A549 (cell line): ENCODE results near the gene UFD1. TPM values are rescaled to one million over a fixed set of nuclear protein-coding genes. Genes with fewer than 3 reads are reported as not detected.

Experiments
- ATAC-seq, 2 experiments: fragments of 200-7000 bp in 1 of 2; fragments of >200 bp in 1 of 2; cut with Nextera tagmentation in 1 of 2; cut with Tn5 transposase in 1 of 2; 3 replicates each; pipeline versions ENCODE4 v1.8.0 to v1.9.1; 2018 to 2020; ENCODE audit warnings: mild to moderate bottlenecking in 1 of 2, moderate library complexity in 1 of 2
- CTCF ChIA-PET: fragments of 300-600 bp; sonication (Branson Sonifier 250); formaldehyde crosslinking; extraction: SDS; loops from one replicate; lab custom pipeline; 2021; ENCODE audit warnings: antibody characterized with exemption, inconsistent platforms; lab: Yijun Ruan, JAX
- POLR2A ChIA-PET: fragments of 350-600 bp; formaldehyde crosslinking; extraction: SDS; loops from one replicate; lab custom pipeline; 2021; ENCODE audit warnings: antibody characterized with exemption, inconsistent platforms; lab: Yijun Ruan, JAX
- DNase-seq, 2 experiments: peaks; one replicate each; pipeline versions ENCODE4 v3.0.0 to v3.0.0-alpha.2; 2011 to 2016; ENCODE audit warnings: low read depth in 1 of 2, low spot score in 1 of 2
- FAIRE-seq: peaks from 2 replicates; lab custom pipeline; 2011; peaks lifted over from hg19 to GRCh38; lab: Jason Lieb, UNC
- H3K27ac ChIP-seq, 2 experiments: fragments of >200 bp; sonication (Bioruptor Twin); formaldehyde crosslinking; 3 replicates each; pipeline ENCODE4 v1.5.1; 2016 to 2017
- H3K4me1 ChIP-seq: fragments of >200 bp; sonication (Bioruptor Twin); formaldehyde crosslinking; 3 replicates; pipeline ENCODE4 v1.6.1; 2016
- H3K4me2 ChIP-seq: fragments of >200 bp; sonication (Bioruptor Twin); formaldehyde crosslinking; 3 replicates; pipeline ENCODE4 v1.6.1; 2016
- H3K4me3 ChIP-seq: fragments of >200 bp; sonication (Bioruptor Twin); formaldehyde crosslinking; 3 replicates; pipeline ENCODE4 v1.5.1; 2016
- H3K9me3 ChIP-seq: fragments of >200 bp; sonication (Bioruptor Twin); formaldehyde crosslinking; 3 replicates; pipeline ENCODE4 v1.6.1; 2016
- CBX8 ChIP-seq: fragments of 200-600 bp; sonication (generic); IDR thresholded peaks from 2 replicates; pipeline ENCODE4 v1.6.1; 2016
- ELK1 ChIP-seq: fragments of 150-350 bp; IDR thresholded peaks from 2 replicates; pipeline ENCODE4 v1.6.1; 2014; ENCODE audit warnings: low read depth, mild to moderate bottlenecking, low read length
- FOXS1 ChIP-seq: fragments of 250-450 bp; sonication (Bioruptor Pico); IDR thresholded peaks from 2 replicates; pipeline ENCODE4 v1.5.0; 2020; ENCODE audit warnings: mild to moderate bottlenecking, moderate library complexity
- GATA3 ChIP-seq: IDR thresholded peaks from 2 replicates; pipeline ENCODE4 v1.6.1; 2012; ENCODE audit warnings: borderline replicate concordance
- HDAC2 ChIP-seq: fragments of 200-600 bp; sonication (generic); IDR thresholded peaks from 2 replicates; pipeline ENCODE4 v1.6.1; 2016
- HES2 ChIP-seq: fragments of >200 bp; sonication (Bioruptor Twin); formaldehyde crosslinking; IDR thresholded peaks from 2 replicates; pipeline ENCODE4 v1.6.1; 2016
- HMGXB4 ChIP-seq: fragments of 250-450 bp; sonication (Bioruptor Pico); IDR thresholded peaks from 2 replicates; pipeline ENCODE4 v1.5.0; 2021; ENCODE audit warnings: mild to moderate bottlenecking, moderate library complexity, borderline replicate concordance
- HOXB5 ChIP-seq: fragments of 250-450 bp; sonication (Bioruptor Pico); IDR thresholded peaks from 2 replicates; pipeline ENCODE4 v1.5.0; 2020; ENCODE audit warnings: mild to moderate bottlenecking, moderate library complexity
- NPAS2 ChIP-seq: fragments of 250-450 bp; sonication (Bioruptor Pico); IDR thresholded peaks from 2 replicates; pipeline ENCODE4 v1.8.0; 2022; ENCODE audit warnings: mild to moderate bottlenecking, moderate library complexity, borderline replicate concordance
- PBX3 ChIP-seq: IDR thresholded peaks from 2 replicates; pipeline ENCODE4 v1.6.1; 2012
- POLR2AphosphoS2 ChIP-seq: conservative IDR thresholded peaks from 2 replicates; pipeline ENCODE4 v1.6.1; 2012; ENCODE audit warnings: low read length, improper control_type of control experiment, inconsistent platforms
- RARB ChIP-seq: fragments of 250-450 bp; sonication (Bioruptor Pico); IDR thresholded peaks from 2 replicates; pipeline ENCODE4 v1.8.0; 2021; ENCODE audit warnings: mild to moderate bottlenecking, moderate library complexity
- RCOR1 ChIP-seq: fragments of 150-350 bp; IDR thresholded peaks from 2 replicates; pipeline ENCODE4 v1.6.1; 2014; ENCODE audit warnings: antibody characterized with exemption, low read length, low read depth
- REST ChIP-seq: fragments of 200-600 bp; sonication (generic); IDR thresholded peaks from 2 replicates; pipeline ENCODE4 v1.6.1; 2016; ENCODE audit warnings: antibody characterized with exemption, mild to moderate bottlenecking, moderate library complexity
- SMC3 ChIP-seq: fragments of >200 bp; sonication (Bioruptor Twin); formaldehyde crosslinking; IDR thresholded peaks from 3 replicates; pipeline ENCODE4 v1.6.1; 2018; ENCODE audit warnings: inconsistent platforms
- SREBF2 ChIP-seq: fragments of 450-650 bp; IDR thresholded peaks from 2 replicates; pipeline ENCODE4 v1.6.1; 2014; ENCODE audit warnings: mild to moderate bottlenecking, moderate library complexity
- TFCP2L1 ChIP-seq: fragments of 250-450 bp; sonication (Bioruptor Pico); IDR thresholded peaks from 2 replicates; pipeline ENCODE4 v1.5.0; 2021; ENCODE audit warnings: mild to moderate bottlenecking
- TP53 ChIP-seq: fragments of 250-450 bp; sonication (Bioruptor Pico); IDR thresholded peaks from 2 replicates; pipeline ENCODE4 v1.5.0; 2021; ENCODE audit warnings: mild to moderate bottlenecking, moderate library complexity
- ZC3H11A ChIP-seq: fragments of 450-650 bp; IDR thresholded peaks from 2 replicates; pipeline ENCODE4 v1.6.1; 2014; ENCODE audit warnings: antibody characterized with exemption, mild to moderate bottlenecking
- ZFP36 ChIP-seq: fragments of 450-650 bp; IDR thresholded peaks from 2 replicates; pipeline ENCODE4 v1.6.1; 2014; ENCODE audit warnings: borderline replicate concordance; ENCODE audit not compliant: partially characterized antibody
- WGBS: methylation state at CpG from one replicate; pipeline ENCODE4 v1.1.6; 2017; ENCODE audit errors: missing lambda C conversion rate; 5-methylcytosine and 5-hydroxymethylcytosine counted together
- polyA plus RNA-seq, 4 experiments: library from polyadenylated mRNA; depleted of rRNA in 3 of 4; stranded (reverse); fragments of >200 nt; fragmentation: RNase III in 1 of 4; extraction: RNeasy Plus Mini Kit Qiagen cat#74134 plus additional on column Dnase treatment in 1 of 4; gene quantifications; 2 replicates in 3 of 4; 3 replicates in 1 of 4; pipeline ENCODE4 v1.2.3, GENCODE V29; 2011 to 2017

The UFD1 gene
- polyA plus RNA-seq, 2 of the 4 experiments (the other 2 are of a cell fraction), result 95.4 to 96.1 TPM

- DNase-seq (no peak), ATAC-seq (no peak), FAIRE-seq (no peak)
- Histone ChIP-seq H3K4me3 (no peak overlapping the region), H3K4me1 (no peaks in the 10 kb centered on the region), H3K27ac (no peak overlapping the region), H3K4me2 (no peak overlapping the region), H3K9me3 (no peaks in the 10 kb centered on the region)
- WGBS, result 91% methylated on average over 5 of the region's 6 CpGs
- CTCF ChIA-PET, result no interaction called here
- TF ChIP-seq CBX8 (no peak), TP53 (no peak), HES2 (no peak), SREBF2 (no peak), GATA3 (no peak), HDAC2 (no peak), RARB (CRISPR knock-in tag) (no peak), SMC3 (no peak), HMGXB4 (CRISPR knock-in tag) (no peak), POLR2AphosphoS2 (no peak), RCOR1 (no peak), FOXS1 (no peak), TFCP2L1 (CRISPR knock-in tag) (no peak)
- POLR2A ChIA-PET, result no interaction called here
Measured at GRCh38 chr22:19520007-19520406, 41.0 kb upstream of the UFD1 start.

- FAIRE-seq (no peak), DNase-seq (no peak), ATAC-seq (no peak)
- H3K9me3 ChIP-seq, result no peaks in the 10 kb centered on the region
- ChIA-PET CTCF (interaction anchor here (1.5 kb wide), 1 partner anchor 113 kb away, joined by 3 read pairs; no protein-coding TSS in a partner anchor), POLR2A (no interaction called here)
- TF ChIP-seq NPAS2, result no peak
- TF ChIP-seq HOXB5 (CRISPR knock-in tag), result no peak
- TF ChIP-seq TP53, result no peak
- TF ChIP-seq ELK1, result no peak
- TF ChIP-seq ZC3H11A, result no peak
- no peak for TF ChIP-seq ZFP36
- no peak for TF ChIP-seq REST
- no peak for TF ChIP-seq PBX3
- H3K4me3 ChIP-seq, result no peak overlapping the region
- no peak overlapping the region for H3K27ac ChIP-seq
- no peak overlapping the region for H3K4me2 ChIP-seq
- 90% methylated on average over 4 of the region's 17 CpGs for WGBS
- no peaks in the 10 kb centered on the region for H3K4me1 ChIP-seq
Measured at GRCh38 chr22:19519041-19519926, 40.3 kb upstream of the UFD1 start.
